CD14-positive monocyte (primary cell): ENCODE results near the gene PATJ. TPM values are rescaled to one million over a fixed set of nuclear protein-coding genes. Genes with fewer than 3 reads are reported as not detected.

Source experiments
- DNase-seq, 3 donors: peaks; one replicate each; pipeline ENCODE4 v3.0.0-alpha.2; 2011 to 2022
- H2AFZ ChIP-seq: 2 replicates; pipeline ENCODE4 v1.6.0; 2012; ENCODE audit warnings: mild to moderate bottlenecking, low read depth, low read length, inconsistent platforms; ENCODE audit not compliant: insufficient read depth, poor library complexity, severe bottlenecking
- H3K27ac ChIP-seq, 2 donors: 1 replicate in 1 of 2; 2 replicates in 1 of 2; pipeline ENCODE4 v1.5.1; 2012 to 2013; ENCODE audit warnings: low read length in 2 of 2, control low read depth in 1 of 2, inconsistent platforms in 1 of 2, low read depth in 1 of 2, mild to moderate bottlenecking in 1 of 2
- H3K27me3 ChIP-seq, 2 donors: one replicate each; pipeline versions ENCODE4 v1.6.0 to v1.6.1; 2011 to 2013; ENCODE audit warnings: low read length in 2 of 2; ENCODE audit not compliant: control insufficient read depth in 2 of 2, insufficient read depth in 2 of 2
- H3K36me3 ChIP-seq, 2 donors: replicated peaks in 1 of 2; 1 replicate in 1 of 2; 2 replicates in 1 of 2; pipeline versions ENCODE4 v1.5.1 to v1.6.1; 2012 to 2013; ENCODE audit warnings: low read length in 2 of 2, control low read depth in 1 of 2, inconsistent platforms in 1 of 2, mild to moderate bottlenecking in 1 of 2; ENCODE audit not compliant: insufficient read depth in 2 of 2, control insufficient read depth in 1 of 2
- H3K4me1 ChIP-seq, 2 donors: 1 replicate in 1 of 2; 2 replicates in 1 of 2; pipeline versions ENCODE4 v1.5.1 to v1.6.1; 2012 to 2013; ENCODE audit warnings: low read length in 2 of 2, control low read depth in 1 of 2, inconsistent platforms in 1 of 2, mild to moderate bottlenecking in 1 of 2, moderate library complexity in 1 of 2; ENCODE audit not compliant: insufficient read depth in 2 of 2, control insufficient read depth in 1 of 2
- H3K4me2 ChIP-seq: replicated peaks from 2 replicates; pipeline ENCODE3; 2012; ENCODE audit warnings: low read length, moderate library complexity, mild to moderate bottlenecking; ENCODE audit not compliant: poor library complexity, severe bottlenecking; ENCODE audit errors: extremely low read depth
- H3K4me3 ChIP-seq, 3 experiments: fragments of 200-600 bp in 1 of 3; sonication (generic) in 1 of 3; replicated peaks in 1 of 3; 1 replicate in 2 of 3; 2 replicates in 1 of 3; pipeline ENCODE4 v1.5.1; 2011 to 2013; ENCODE audit warnings: low read length in 3 of 3, mild to moderate bottlenecking in 3 of 3, control low read depth in 2 of 3, low read depth in 2 of 3, inconsistent platforms in 1 of 3, moderate library complexity in 1 of 3
- H3K79me2 ChIP-seq: 2 replicates; pipeline ENCODE4 v1.6.0; 2012; ENCODE audit warnings: mild to moderate bottlenecking, control low read depth, inconsistent platforms, low read length, moderate library complexity; ENCODE audit not compliant: insufficient read depth
- H3K9ac ChIP-seq: 2 replicates; pipeline ENCODE4 v1.6.0; 2017; ENCODE audit warnings: low read length, mild to moderate bottlenecking; ENCODE audit not compliant: insufficient read depth, poor library complexity, severe bottlenecking
- H3K9me3 ChIP-seq, 2 donors: replicated peaks in 1 of 2; 1 replicate in 1 of 2; 2 replicates in 1 of 2; pipeline versions ENCODE4 v1.5.1 to v1.6.1; 2012 to 2013; ENCODE audit warnings: low read length in 2 of 2, control low read depth in 1 of 2; ENCODE audit not compliant: control insufficient read depth in 1 of 2, insufficient read depth in 1 of 2
- H4K20me1 ChIP-seq: 2 replicates; pipeline ENCODE4 v1.6.0; 2012; ENCODE audit warnings: mild to moderate bottlenecking, low read length, control low read depth, moderate library complexity; ENCODE audit not compliant: insufficient read depth
- H3K27ac Mint-ChIP-seq, 7 donors: one replicate each; pipeline ENCODE4 v1.8.0; 2020; ENCODE audit warnings: mild to moderate bottlenecking in 7 of 7, mixed read lengths in 7 of 7, moderate library complexity in 6 of 7, inconsistent platforms in 2 of 7
- H3K27me3 Mint-ChIP-seq, 3 donors: one replicate each; pipeline ENCODE4 v1.8.0; 2021 to 2022; ENCODE audit warnings: low read depth in 3 of 3, mild to moderate bottlenecking in 3 of 3, mixed read lengths in 3 of 3, moderate library complexity in 3 of 3, inconsistent platforms in 1 of 3
- H3K36me3 Mint-ChIP-seq, 2 donors: one replicate each; pipeline ENCODE4 v1.8.0; 2020; ENCODE audit warnings: mixed read lengths in 2 of 2, inconsistent platforms in 1 of 2, mild to moderate bottlenecking in 1 of 2
- H3K4me1 Mint-ChIP-seq: one replicate; pipeline ENCODE4 v1.8.0; 2020; ENCODE audit warnings: mild to moderate bottlenecking, mixed read lengths
- H3K4me3 Mint-ChIP-seq, 2 donors: one replicate each; pipeline ENCODE4 v1.8.0; 2020; ENCODE audit warnings: mild to moderate bottlenecking in 2 of 2, mixed read lengths in 2 of 2, moderate library complexity in 1 of 2
- H3K9me3 Mint-ChIP-seq, 7 donors: one replicate each; pipeline ENCODE4 v1.8.0; 2020 to 2022; ENCODE audit warnings: mixed read lengths in 7 of 7, mild to moderate bottlenecking in 6 of 7, moderate library complexity in 6 of 7, inconsistent platforms in 2 of 7
- CTCF ChIP-seq: fragments of 200-600 bp; IDR thresholded peaks from one replicate; pipeline ENCODE4 v1.8.0; 2022; ENCODE audit warnings: antibody characterized with exemption, mild to moderate bottlenecking
- WGBS: methylation state at CpG from one replicate; pipeline ENCODE4 v1.1.5; 2013; ENCODE audit warnings: missing lambda C conversion rate; ENCODE audit not compliant: insufficient coverage; 5-methylcytosine and 5-hydroxymethylcytosine counted together
- intact Hi-C, 2 donors: fragments of 100-400 bp; cut with micrococcal nuclease; formaldehyde crosslinking; loops; one replicate each; pipeline versions ENCODE4 v1.15.0 to v1.15.1; 2023
- polyA plus RNA-seq, 3 donors: library from polyadenylated mRNA; depleted of rRNA in 1 of 3; unstranded in 2 of 3; stranded (reverse) in 1 of 3; fragments of 300-500 nt in 2 of 3; fragments of >200 nt in 1 of 3; fragmentation: Illumina TruSeq in 2 of 3; gene quantifications; 1 replicate in 2 of 3; 2 replicates in 1 of 3; pipeline ENCODE4 v1.2.3, GENCODE V29; 2012 to 2021

Gene PATJ
- polyA plus RNA-seq, 3 donors: 0.01 to 0.23 TPM; not detected in 1

GRCh38 chr1:61995641-61996040, 253.4 kb downstream of the PATJ start:
- H3K4me3 ChIP-seq: no peak overlapping the region
- no peaks in the 10 kb centered on the region for H3K4me1 Mint-ChIP-seq
- 83% methylated on average over 1 of the region's 1 CpG for WGBS

DNA sequence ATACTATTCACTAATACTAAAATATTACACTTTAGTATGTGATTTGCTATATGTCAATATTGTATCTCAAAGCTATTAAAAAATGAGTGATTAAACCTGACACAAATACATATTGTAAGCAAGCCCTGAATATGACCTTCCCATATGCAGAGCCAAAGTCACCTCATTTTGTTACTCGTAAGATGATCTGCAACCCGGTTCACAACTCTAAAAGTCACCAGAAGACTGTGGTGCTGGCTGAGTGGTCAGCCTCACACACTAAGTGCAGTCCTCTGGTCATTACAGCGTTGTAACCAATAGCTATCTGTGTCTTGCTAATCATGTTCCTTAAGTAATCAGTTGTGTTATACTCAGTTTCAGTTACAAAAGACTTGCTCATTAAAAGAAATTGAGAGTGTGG, 254.8 kb downstream of the PATJ start:
- no peaks in the 10 kb centered on the region for H3K4me1 Mint-ChIP-seq
- no peaks in the 10 kb centered on the region for H3K36me3 Mint-ChIP-seq
- no peak overlapping the region for H3K4me3 ChIP-seq
- H3K9ac ChIP-seq: no peak overlapping the region
- no peak overlapping the region for H3K4me3 Mint-ChIP-seq
- no peak overlapping the region for H3K27ac ChIP-seq
- H3K27ac Mint-ChIP-seq: no peak overlapping the region
- H3K4me2 ChIP-seq: no peak overlapping the region
- no peaks in the 10 kb centered on the region for H3K36me3 ChIP-seq
- no peaks in the 10 kb centered on the region for H3K9me3 ChIP-seq
- DNase-seq: no peak
- peaks cover 0 to 2% (median 0%) of the 10 kb centered on the region in 7 donors for H3K9me3 Mint-ChIP-seq
- H4K20me1 ChIP-seq: no peaks in the 10 kb centered on the region
- no peaks in the 10 kb centered on the region for H3K27me3 ChIP-seq
- intact Hi-C loops: no loop called here
- peaks cover 0 to 2% (median 0%) of the 10 kb centered on the region in 3 donors for H3K27me3 Mint-ChIP-seq
- no peaks in the 10 kb centered on the region for H3K4me1 ChIP-seq
- no peak for TF ChIP-seq CTCF
- no peak overlapping the region for H2AFZ ChIP-seq
- H3K79me2 ChIP-seq: no peaks in the 10 kb centered on the region
- WGBS: 100% methylated on average over 2 of the region's 3 CpGs

More at GRCh38 chr1:61995641-61996040, 253.4 kb downstream of the PATJ start:
- no peak overlapping the region for H2AFZ ChIP-seq
- Mint-ChIP-seq H3K4me3 (no peak overlapping the region), H3K27ac (no peak overlapping the region), H3K36me3 (no peaks in the 10 kb centered on the region), H3K27me3 (peaks cover 0 to 2% (median 0%) of the 10 kb centered on the region in 3 donors), H3K9me3 (peaks cover 0 to 2% (median 0%) of the 10 kb centered on the region in 7 donors)
- no peak for DNase-seq
- H3K9me3 ChIP-seq: no peaks in the 10 kb centered on the region
- H3K4me2 ChIP-seq: no peak overlapping the region
- intact Hi-C loops: no loop called here
- no peak overlapping the region for H3K27ac ChIP-seq
- TF ChIP-seq CTCF: no peak
- no peaks in the 10 kb centered on the region for H3K79me2 ChIP-seq
- no peaks in the 10 kb centered on the region for H3K27me3 ChIP-seq
- no peaks in the 10 kb centered on the region for H3K36me3 ChIP-seq
- H3K9ac ChIP-seq: no peak overlapping the region
- H4K20me1 ChIP-seq: no peaks in the 10 kb centered on the region
- H3K4me1 ChIP-seq: no peaks in the 10 kb centered on the region
